HG03439 (cell line): ENCODE results near the gene EXD1.
"Not testable (repeated sequence)": the region's sequence is repeated elsewhere in the genome, so short reads cannot be mapped to it uniquely, and the experiment has no call there.

Source experiments
- ATAC-seq: cut with Tn5 transposase; IDR thresholded peaks from one replicate; pipeline ENCODE4 v1.9.1; 2021; ENCODE audit warnings: mild to moderate bottlenecking, moderate library complexity; ENCODE audit not compliant: unreplicated experiment

Gene EXD1

DNA sequence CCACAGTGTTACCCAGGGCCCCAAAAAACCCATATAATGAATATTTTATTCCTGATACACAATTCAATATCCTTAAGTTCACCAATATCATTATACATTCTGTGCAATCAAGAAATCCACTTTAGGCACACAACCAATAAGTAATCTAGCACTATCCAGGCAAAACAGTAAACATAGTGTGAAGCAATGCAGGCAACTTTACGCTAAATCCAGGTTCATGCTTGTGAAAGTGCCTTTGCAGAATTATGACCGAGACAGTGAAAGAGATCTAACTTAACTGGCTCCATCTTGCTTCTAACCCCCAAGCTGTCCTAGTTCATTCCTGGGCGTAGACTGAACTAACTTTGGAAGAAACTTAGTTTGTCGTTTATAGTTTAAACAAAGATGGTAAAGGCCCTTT, 80.3 kb downstream of the EXD1 start:
- no peak for ATAC-seq

DNA sequence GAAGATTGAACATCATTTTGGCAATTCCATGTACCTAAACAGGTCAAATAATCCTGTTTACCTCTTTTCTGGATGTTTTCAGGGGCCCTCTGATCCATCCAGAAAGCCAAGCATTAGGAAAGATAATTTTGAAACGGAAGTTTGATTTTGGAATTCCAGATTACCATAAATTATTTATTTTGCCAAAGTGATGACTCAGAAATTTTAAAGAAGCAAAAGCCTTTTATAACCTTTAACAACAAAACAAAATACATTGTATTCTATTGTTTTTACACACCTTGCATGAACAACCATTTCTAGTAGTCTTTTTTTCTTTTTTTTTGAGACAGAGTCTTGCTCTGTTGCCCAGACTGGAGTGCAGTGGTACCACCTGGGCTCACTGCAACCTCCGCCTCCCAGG, 82.5 kb downstream of the EXD1 start:
- no peak for ATAC-seq

DNA sequence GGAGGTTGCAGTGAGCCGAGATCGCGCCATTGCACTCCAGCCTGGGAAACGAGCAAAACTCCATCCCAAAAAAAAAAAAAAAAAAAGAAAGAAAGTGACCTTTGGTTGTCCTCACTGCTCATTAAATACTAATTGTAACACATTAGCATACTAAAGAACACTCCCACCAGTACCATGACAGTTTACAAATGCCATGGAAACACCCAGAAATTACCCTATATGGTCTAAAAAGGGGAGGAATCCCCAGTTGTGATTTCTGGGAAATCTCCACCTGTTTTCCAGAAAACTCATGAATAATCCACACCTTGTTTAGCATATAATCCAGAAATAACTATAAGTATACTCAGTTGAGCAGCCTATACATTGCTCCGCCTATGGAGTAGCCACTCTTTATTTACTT, 90.9 kb downstream of the EXD1 start:
- ATAC-seq: no peak

- not testable (repeated sequence) for ATAC-seq
Measured at GRCh38 chr15:41139112-41139511, 91.4 kb downstream of the EXD1 start.

DNA sequence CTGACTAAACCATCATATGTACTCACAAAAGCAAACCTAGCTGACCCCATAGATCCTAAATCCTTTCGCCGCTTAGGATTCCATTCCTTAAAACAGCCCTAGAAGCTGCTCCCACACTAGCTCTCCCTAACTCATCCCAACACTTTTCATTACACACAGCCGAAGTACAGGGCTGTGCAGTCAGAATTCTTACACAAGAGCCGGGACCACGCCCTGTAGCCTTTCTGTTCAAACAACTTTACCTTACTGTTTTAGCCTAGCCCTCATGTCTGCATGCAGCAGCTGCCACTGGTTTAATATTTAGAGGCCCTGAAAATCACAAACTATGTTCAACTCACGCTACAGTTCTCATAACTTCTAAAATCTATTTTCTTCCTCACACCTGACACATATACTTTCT, 95.0 kb downstream of the EXD1 start:
- ATAC-seq: not testable (repeated sequence)

DNA sequence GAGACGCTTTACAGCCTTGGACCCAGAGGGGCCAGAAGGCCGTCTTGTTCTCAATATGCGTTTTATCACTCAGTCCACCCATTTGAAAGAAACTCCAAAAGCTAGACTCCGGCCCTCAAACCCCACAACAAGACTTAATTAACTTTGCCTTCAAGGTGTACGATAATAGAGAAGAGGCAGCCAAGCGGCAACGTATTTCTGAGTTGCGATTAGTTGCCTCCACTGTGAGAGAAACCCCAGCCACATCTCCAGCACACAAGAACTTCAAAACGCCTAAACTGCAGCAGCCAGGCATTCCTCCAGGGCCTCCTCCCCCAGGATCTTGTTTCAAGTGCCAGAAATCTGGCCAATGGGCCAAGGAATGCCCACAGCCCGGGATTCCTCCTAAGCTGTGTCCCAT, 97.1 kb downstream of the EXD1 start:
- ATAC-seq: no peak
